Fibroblast of the aortic adventitia (primary cell): ENCODE results near the gene HERC4. TPM values are rescaled to one million over a fixed set of nuclear protein-coding genes. Genes with fewer than 3 reads are reported as not detected.

Experiments used
- DNase-seq: peaks from one replicate; pipeline ENCODE4 v3.0.0-alpha.2; 2010; ENCODE audit warnings: low read depth
- H3K4me3 ChIP-seq: 2 replicates; pipeline ENCODE4 v1.5.1; 2011; ENCODE audit warnings: low read depth, mild to moderate bottlenecking, control low read depth, low read length, moderate library complexity
- CTCF ChIP-seq: IDR thresholded peaks from 2 replicates; pipeline ENCODE4 v1.5.1; 2011; ENCODE audit warnings: mild to moderate bottlenecking, low read length, control low read depth, inconsistent platforms; ENCODE audit not compliant: insufficient read depth
- total RNA-seq: library from RNA; depleted of rRNA; stranded (reverse); fragments of >200 nt; gene quantifications from 2 replicates; pipeline ENCODE4 v1.2.3, GENCODE V29; 2012; ENCODE audit warnings: low replicate concordance

The HERC4 gene
- total RNA-seq, 1 donor: 131 TPM

- DNase-seq: peak; percentile 40
- TF ChIP-seq CTCF: no peak
Measured at GRCh38 chr10:67925449-67926005, 149.6 kb downstream of the HERC4 start.

GRCh38 chr10:67924136-67924535 lies 150.9 kb downstream of the HERC4 start:
- TF ChIP-seq CTCF: no peak
- H3K4me3 ChIP-seq: no peak overlapping the region
- DNase-seq: no peak

More at GRCh38 chr10:67925449-67926005, 149.6 kb downstream of the HERC4 start:
- H3K4me3 ChIP-seq: no peak overlapping the region

GRCh38 chr10:67923551-67923950 lies 151.5 kb downstream of the HERC4 start:
- no peak for TF ChIP-seq CTCF
- no peak overlapping the region for H3K4me3 ChIP-seq
- DNase-seq: no peak

GRCh38 chr10:67921065-67921464 lies 154.0 kb downstream of the HERC4 start:
- DNase-seq: no peak
- no peak for TF ChIP-seq CTCF
- no peak overlapping the region for H3K4me3 ChIP-seq

GRCh38 chr10:67917679-67918078 lies 157.4 kb downstream of the HERC4 start:
- no peak for DNase-seq
- TF ChIP-seq CTCF: no peak

GRCh38 chr10:67917169-67917568 lies 157.9 kb downstream of the HERC4 start:
- no peak overlapping the region for H3K4me3 ChIP-seq
- TF ChIP-seq CTCF: no peak
- DNase-seq: no peak

More at GRCh38 chr10:67917679-67918078, 157.4 kb downstream of the HERC4 start:
- no peak overlapping the region for H3K4me3 ChIP-seq

- no peak for DNase-seq
- H3K4me3 ChIP-seq: no peak overlapping the region
- no peak for TF ChIP-seq CTCF
Measured at GRCh38 chr10:67914777-67915340, 160.2 kb downstream of the HERC4 start.
